Brain microvascular endothelial cell (primary cell): ENCODE measurements around the gene SLC19A1.

Experiments
- DNase-seq: peaks from one replicate; pipeline ENCODE4 v3.0.0-alpha.2; 2020
- H3K27ac ChIP-seq: fragments of 250-450 bp; sonication (Bioruptor Pico); 2 replicates; pipeline ENCODE4 v1.5.1; 2020; ENCODE audit warnings: mild to moderate bottlenecking, moderate library complexity
- H3K27me3 ChIP-seq: fragments of 250-450 bp; sonication (Bioruptor Pico); replicated peaks from 2 replicates; pipeline ENCODE4 v1.5.1; 2020; ENCODE audit warnings: mild to moderate bottlenecking
- H3K36me3 ChIP-seq: fragments of 250-450 bp; sonication (Bioruptor Pico); replicated peaks from 2 replicates; pipeline ENCODE4 v1.5.1; 2020; ENCODE audit warnings: mild to moderate bottlenecking
- H3K4me3 ChIP-seq: 2 replicates; pipeline ENCODE4 v1.5.1; 2011; ENCODE audit warnings: low read depth, mild to moderate bottlenecking, control low read depth, low read length, moderate library complexity
- in situ Hi-C: cut with HindIII; loops from 2 replicates; pipeline ENCODE4 v1.10.0; 2017; ENCODE audit warnings: low sequenced_read_pairs, low pct_ligation_motif_present
- TF ChIP-seq, protein P1 (sequence below): IDR thresholded peaks from 2 replicates; pipeline ENCODE4 v1.5.1; 2011; ENCODE audit warnings: low read depth, mild to moderate bottlenecking, moderate library complexity, low read length, control low read depth, inconsistent platforms; ENCODE audit errors: missing control alignments

The SLC19A1 gene

DNA sequence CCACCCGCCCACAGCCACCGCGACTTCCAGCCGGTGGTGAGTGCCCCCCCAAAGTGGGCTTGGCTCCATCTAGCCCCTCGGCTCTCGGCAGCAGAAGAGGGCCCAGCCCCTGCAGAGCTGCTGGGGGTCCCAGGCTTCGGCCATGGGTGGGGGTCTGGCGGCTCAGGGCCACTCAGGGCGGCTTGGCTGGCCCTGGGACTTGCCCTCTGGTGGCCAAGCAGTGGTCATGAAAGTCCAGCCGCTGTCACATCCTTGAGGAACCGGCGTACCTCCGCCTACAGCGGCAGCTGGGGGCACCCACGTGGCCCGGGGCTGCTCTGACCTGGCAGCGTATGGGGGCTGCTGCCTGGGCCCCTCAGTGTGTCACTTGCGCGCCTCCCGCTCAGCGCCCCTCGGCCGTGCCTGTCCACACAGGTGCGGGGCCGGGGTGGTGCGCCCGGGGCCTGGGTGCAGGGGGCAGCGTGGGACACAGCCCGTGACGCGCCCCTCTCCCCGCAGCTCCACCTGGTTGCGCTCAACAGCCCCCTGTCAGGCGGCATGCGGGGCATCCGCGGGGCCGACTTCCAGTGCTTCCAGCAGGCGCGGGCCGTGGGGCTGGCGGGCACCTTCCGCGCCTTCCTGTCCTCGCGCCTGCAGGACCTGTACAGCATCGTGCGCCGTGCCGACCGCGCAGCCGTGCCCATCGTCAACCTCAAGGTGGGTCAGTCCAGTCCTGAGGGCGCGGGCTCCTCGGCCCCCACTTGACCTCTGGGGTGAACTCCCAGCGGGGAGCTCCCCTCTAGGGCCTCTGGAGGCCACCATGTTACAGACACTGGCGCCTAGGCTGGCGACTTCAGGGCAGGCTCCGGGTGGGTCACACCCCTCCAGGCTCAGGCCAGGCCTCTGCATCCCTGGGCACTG is 32.4 kb downstream of the SLC19A1 start:
- in situ Hi-C loops, result no loop called here
- no peak overlapping the region for H3K27ac ChIP-seq
- peaks cover 50% of the 10 kb centered on the region for H3K36me3 ChIP-seq

DNA sequence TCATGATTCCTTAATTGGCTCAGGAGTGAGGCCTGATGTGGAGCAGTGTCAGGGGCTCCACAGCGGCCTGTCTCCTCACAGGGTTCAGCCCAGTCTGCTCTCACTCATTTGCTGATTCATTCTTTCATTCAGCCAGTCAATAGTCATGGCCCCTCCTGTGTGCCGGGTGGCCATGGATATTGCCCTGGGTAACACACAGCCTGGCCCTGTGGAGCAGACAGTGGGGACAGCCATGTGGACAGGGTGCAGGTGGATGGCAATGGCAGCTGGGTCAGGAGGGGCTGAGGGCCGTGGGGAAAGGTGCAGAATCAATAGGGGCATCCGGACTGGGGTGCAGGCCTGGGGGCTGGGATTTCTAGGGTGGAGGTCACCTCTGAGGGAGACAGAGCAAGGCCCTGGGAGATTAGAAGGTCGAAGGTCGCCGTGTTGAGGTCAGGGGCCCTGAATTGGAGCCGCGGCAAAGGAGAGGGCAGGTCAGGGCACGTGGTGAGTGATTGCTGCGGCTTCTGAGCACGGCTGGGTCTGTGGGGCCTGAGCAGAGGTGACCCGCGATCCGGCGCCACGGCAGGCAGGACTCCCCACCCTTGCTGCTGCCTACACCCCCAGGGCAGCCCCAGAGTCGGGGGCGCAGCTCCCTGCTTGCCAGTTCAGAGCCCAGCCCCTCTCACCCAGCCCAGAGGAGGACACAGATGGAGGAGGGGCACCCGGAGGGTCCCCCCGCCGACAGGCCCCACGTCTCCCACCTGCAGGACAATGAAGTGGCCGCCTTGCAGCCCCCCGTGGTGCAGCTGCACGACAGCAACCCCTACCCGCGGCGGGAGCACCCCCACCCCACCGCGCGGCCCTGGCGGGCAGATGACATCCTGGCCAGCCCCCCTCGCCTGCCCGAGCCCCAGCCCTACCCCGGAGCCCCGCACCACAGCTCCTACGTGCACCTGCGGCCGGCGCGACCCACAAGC is 33.4 kb downstream of the SLC19A1 start:
- Histone ChIP-seq H3K27me3 (no peaks in the 10 kb centered on the region), H3K36me3 (peaks cover 50% of the 10 kb centered on the region), H3K27ac (no peak overlapping the region), H3K4me3 (no peak overlapping the region)
- TF ChIP-seq, protein P1, sequence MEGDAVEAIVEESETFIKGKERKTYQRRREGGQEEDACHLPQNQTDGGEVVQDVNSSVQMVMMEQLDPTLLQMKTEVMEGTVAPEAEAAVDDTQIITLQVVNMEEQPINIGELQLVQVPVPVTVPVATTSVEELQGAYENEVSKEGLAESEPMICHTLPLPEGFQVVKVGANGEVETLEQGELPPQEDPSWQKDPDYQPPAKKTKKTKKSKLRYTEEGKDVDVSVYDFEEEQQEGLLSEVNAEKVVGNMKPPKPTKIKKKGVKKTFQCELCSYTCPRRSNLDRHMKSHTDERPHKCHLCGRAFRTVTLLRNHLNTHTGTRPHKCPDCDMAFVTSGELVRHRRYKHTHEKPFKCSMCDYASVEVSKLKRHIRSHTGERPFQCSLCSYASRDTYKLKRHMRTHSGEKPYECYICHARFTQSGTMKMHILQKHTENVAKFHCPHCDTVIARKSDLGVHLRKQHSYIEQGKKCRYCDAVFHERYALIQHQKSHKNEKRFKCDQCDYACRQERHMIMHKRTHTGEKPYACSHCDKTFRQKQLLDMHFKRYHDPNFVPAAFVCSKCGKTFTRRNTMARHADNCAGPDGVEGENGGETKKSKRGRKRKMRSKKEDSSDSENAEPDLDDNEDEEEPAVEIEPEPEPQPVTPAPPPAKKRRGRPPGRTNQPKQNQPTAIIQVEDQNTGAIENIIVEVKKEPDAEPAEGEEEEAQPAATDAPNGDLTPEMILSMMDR, result no peak
- DNase-seq, result no peak
- in situ Hi-C loops, result no loop called here

More for the DNA sequence above, 32.4 kb downstream of the SLC19A1 start:
- Histone ChIP-seq H3K4me3 (no peak overlapping the region), H3K27me3 (no peaks in the 10 kb centered on the region)
- no peak for DNase-seq
- TF ChIP-seq, protein P1, result peak; percentile 30

DNA sequence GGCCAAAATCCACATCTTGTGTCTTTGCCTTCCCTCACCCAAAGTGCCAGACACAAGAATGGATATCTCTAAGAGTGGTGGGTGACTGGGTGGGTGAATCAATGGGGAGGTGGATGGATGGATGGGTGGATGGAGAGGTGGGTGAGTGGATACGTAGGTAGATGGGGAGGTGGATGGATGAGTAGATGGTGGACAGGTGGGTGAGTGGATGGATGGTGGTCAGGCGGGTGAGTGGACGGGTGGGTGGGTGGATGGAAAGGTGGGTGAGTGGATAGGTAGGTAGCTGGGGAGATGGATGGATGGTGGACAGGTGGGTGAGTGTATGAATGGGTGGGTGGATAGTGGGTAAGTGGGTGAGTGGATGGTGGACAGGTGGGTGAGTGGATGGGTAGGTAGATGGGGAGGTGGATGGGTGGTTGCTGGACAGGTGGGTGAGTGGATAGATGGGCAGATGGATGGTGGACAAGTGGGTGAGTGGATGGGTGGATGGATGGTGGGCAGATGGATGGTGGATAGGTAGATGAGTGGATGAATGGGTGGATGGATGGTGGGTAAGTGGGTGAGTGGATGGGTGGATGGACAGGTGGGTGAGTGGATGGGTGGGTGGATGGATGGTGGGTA is 34.2 kb downstream of the SLC19A1 start:
- DNase-seq, result no peak
- Histone ChIP-seq H3K27me3 (no peaks in the 10 kb centered on the region), H3K27ac (no peak overlapping the region), H3K36me3 (peaks cover 41% of the 10 kb centered on the region), H3K4me3 (no peak overlapping the region)
- in situ Hi-C loops, result no loop called here
- TF ChIP-seq, protein P1, result no peak

- Histone ChIP-seq H3K27ac (no peak overlapping the region), H3K36me3 (peaks cover 36% of the 10 kb centered on the region), H3K27me3 (no peaks in the 10 kb centered on the region), H3K4me3 (no peak overlapping the region)
- in situ Hi-C loops, result no loop called here
- DNase-seq, result no peak
- TF ChIP-seq, protein P1, result no peak
Measured at GRCh38 chr21:45507523-45507875, 34.7 kb downstream of the SLC19A1 start.

GRCh38 chr21:45506836-45507522 is 35.3 kb downstream of the SLC19A1 start:
- in situ Hi-C loops, result no loop called here
- Histone ChIP-seq H3K4me3 (no peak overlapping the region), H3K27ac (no peak overlapping the region), H3K27me3 (no peaks in the 10 kb centered on the region), H3K36me3 (peaks cover 31% of the 10 kb centered on the region)
- TF ChIP-seq, protein P1, result no peak
- DNase-seq, result no peak
